HepG2 (cell line): Measurements from ENCODE around the gene GLOD5. TPM values are rescaled to one million over a fixed set of nuclear protein-coding genes. Genes with fewer than 3 reads are reported as not detected.

Experiments
- ATAC-seq: fragments of 200-7000 bp; cut with Tn5 transposase; 3 replicates; pipeline ENCODE4 v1.9.1; 2020; ENCODE audit warnings: mild to moderate bottlenecking, moderate library complexity
- Bru-seq: library from RNA; stranded (reverse); fragments of 400-500 nt; gene quantifications from one replicate; lab custom pipeline; 2021; lab: Mats Ljungman, UMichigan
- BruChase-seq, 2 experiments: library from RNA; stranded (reverse); fragments of 400-500 nt; gene quantifications; one replicate each; lab custom pipeline; 2021; lab: Mats Ljungman, UMichigan
- BruUV-seq: library from RNA; stranded (reverse); fragments of 400-500 nt; replicated peaks from 2 replicates; lab custom pipeline; 2021; lab: Mats Ljungman, UMichigan
- CTCF ChIA-PET: fragments of 300-600 bp; formaldehyde crosslinking; extraction: SDS; loops from one replicate; lab custom pipeline; 2021; ENCODE audit warnings: low total read pairs, inconsistent platforms, low intra/inter-chr PET ratio; lab: Yijun Ruan, JAX
- POLR2A ChIA-PET: fragments of 350-600 bp; sonication (Branson Sonifier 250); formaldehyde crosslinking; loops from one replicate; lab custom pipeline; 2020; ENCODE audit warnings: antibody characterized with exemption, inconsistent platforms; lab: Yijun Ruan, JAX
- DNase-seq: peaks from one replicate; pipeline ENCODE4 v3.0.0-alpha.2; 2015; ENCODE audit warnings: low spot score
- FAIRE-seq: peaks from 3 replicates; lab custom pipeline; 2011; peaks lifted over from hg19 to GRCh38; lab: Jason Lieb, UNC
- H2AFZ ChIP-seq: one replicate; pipeline ENCODE4 v1.6.1; 2011; ENCODE audit warnings: low read length, inconsistent platforms
- H3K27ac ChIP-seq: fragments of 300-600 bp; 3 replicates; pipeline ENCODE4 v1.8.0; 2011; ENCODE audit warnings: mixed run types, mild to moderate bottlenecking, mixed read lengths, low read length, inconsistent platforms; ENCODE audit not compliant: insufficient read depth; ENCODE audit errors: extremely low read length
- H3K27me3 ChIP-seq, 2 experiments: fragments of 200-600 bp in 1 of 2; 2 replicates in 1 of 2; 3 replicates in 1 of 2; pipeline versions ENCODE4 v1.6.0 to v1.8.0; 2011; ENCODE audit warnings: low read length in 2 of 2, mild to moderate bottlenecking in 2 of 2, moderate library complexity in 2 of 2, inconsistent platforms in 1 of 2; ENCODE audit not compliant: insufficient read depth in 2 of 2, control insufficient read depth in 1 of 2
- H3K36me3 ChIP-seq, 2 experiments: fragments of 200-600 bp in 1 of 2; replicated peaks in 1 of 2; 2 replicates in 1 of 2; 3 replicates in 1 of 2; pipeline versions ENCODE4 v1.5.1 to v1.8.0; 2011; ENCODE audit warnings: low read length in 2 of 2, inconsistent platforms in 1 of 2; ENCODE audit not compliant: insufficient read depth in 2 of 2, control insufficient read depth in 1 of 2
- H3K4me1 ChIP-seq: 2 replicates; pipeline ENCODE4 v1.5.1; 2012; ENCODE audit warnings: low read length, inconsistent platforms; ENCODE audit not compliant: insufficient read depth
- H3K4me2 ChIP-seq: 2 replicates; pipeline ENCODE4 v1.6.0; 2011; ENCODE audit warnings: low read depth, low read length, inconsistent platforms
- H3K4me3 ChIP-seq, 3 experiments: fragments of 200-600 bp in 1 of 3; sonication (generic), shearing (Covaris generic) in 1 of 3; replicated peaks in 1 of 3; 2 replicates each; pipeline ENCODE4 v1.5.1; 2011 to 2016; ENCODE audit warnings: low read length in 3 of 3, inconsistent platforms in 2 of 3, low read depth in 2 of 3, mild to moderate bottlenecking in 2 of 3, control low read depth in 1 of 3, mixed read lengths in 1 of 3; ENCODE audit not compliant: insufficient read depth in 1 of 3
- H3K79me2 ChIP-seq: one replicate; pipeline ENCODE4 v1.6.1; 2011; ENCODE audit warnings: low read length, inconsistent platforms; ENCODE audit not compliant: insufficient read depth
- H3K9ac ChIP-seq: 2 replicates; pipeline ENCODE4 v1.6.0; 2011; ENCODE audit warnings: mild to moderate bottlenecking, low read depth, low read length, inconsistent platforms; ENCODE audit not compliant: insufficient read depth
- H3K9me3 ChIP-seq: 2 replicates; pipeline ENCODE4 v1.5.1; 2012; ENCODE audit warnings: mild to moderate bottlenecking, low read length
- H4K20me1 ChIP-seq: 2 replicates; pipeline ENCODE4 v1.6.0; 2011; ENCODE audit warnings: inconsistent platforms, mild to moderate bottlenecking, low read length, moderate library complexity; ENCODE audit not compliant: insufficient read depth
- DR1 ChIP-seq: sonication (generic); formaldehyde crosslinking; IDR thresholded peaks from 2 replicates; pipeline ENCODE4 v1.8.0; 2021; ENCODE audit warnings: mild to moderate bottlenecking, missing genetic modification reagents, inconsistent platforms
- JUNB ChIP-seq: sonication (generic); formaldehyde crosslinking; IDR thresholded peaks from 2 replicates; pipeline ENCODE4 v1.8.0; 2022; ENCODE audit warnings: missing genetic modification reagents, mild to moderate bottlenecking, borderline replicate concordance
- KDM2A ChIP-seq: sonication (generic); formaldehyde crosslinking; IDR thresholded peaks from 2 replicates; pipeline ENCODE4 v1.4.0; 2020; ENCODE audit warnings: low read depth, missing genetic modification reagents, borderline replicate concordance
- ZNF569 ChIP-seq: sonication (generic); formaldehyde crosslinking; IDR thresholded peaks from 2 replicates; pipeline ENCODE4 v1.5.0; 2020; ENCODE audit warnings: mild to moderate bottlenecking, missing genetic modification reagents, moderate library complexity, borderline replicate concordance
- ZNF768 ChIP-seq: sonication (generic); formaldehyde crosslinking; IDR thresholded peaks from 2 replicates; pipeline ENCODE4 v1.4.0; 2020; ENCODE audit warnings: missing genetic modification reagents
- WGBS: methylation state at CpG from one replicate; pipeline ENCODE4 v1.1.6; 2017; ENCODE audit warnings: low lambda C conversion rate; 5-methylcytosine and 5-hydroxymethylcytosine counted together
- in situ Hi-C: cut with HindIII; loops from 2 replicates; pipeline ENCODE4 v1.10.0; 2017; ENCODE audit warnings: low pct_unique_long_range_greater_than_20kb; ENCODE audit not compliant: extremely low pct_ligation_motif_present
- intact Hi-C: fragments of 100-400 bp; cut with micrococcal nuclease; formaldehyde crosslinking; loops from one replicate; pipeline ENCODE4 v1.10.0; 2022; ENCODE audit not compliant: unreplicated experiment
- long read RNA-seq, 2 experiments: library from RNA in 1 of 2; library from polyadenylated mRNA in 1 of 2; stranded (forward) in 1 of 2; unstranded in 1 of 2; transcript quantifications; one replicate each; pipeline ENCODE4 v2.0.0, GENCODE V29; 2019 to 2022
- polyA minus RNA-seq, 3 experiments: library from RNA; depleted of rRNA, polyadenylated mRNA; stranded (reverse); fragments of >200 nt; gene quantifications; 2 replicates each; pipeline ENCODE4 v1.2.3, GENCODE V29; 2011; ENCODE audit warnings: low replicate concordance in 1 of 3
- polyA plus RNA-seq, 8 experiments: library from polyadenylated mRNA; depleted of rRNA in 3 of 8; stranded (reverse) in 7 of 8; unstranded in 1 of 8; fragments of >200 nt; fragmentation: Illumina TruSeq in 4 of 8; extraction: Trizol in 4 of 8; gene quantifications; 2 replicates each; pipeline versions ENCODE4 v1.2.1 to v1.2.3, GENCODE V29; 2011 to 2016; ENCODE audit warnings: low read depth in 4 of 8, missing spikeins in 1 of 8, mixed read lengths in 1 of 8; ENCODE audit not compliant: insufficient read depth in 1 of 8
- total RNA-seq, 5 experiments: library from RNA; depleted of rRNA; stranded (reverse); fragments of >200 nt; fragmentation: Illumina TruSeq; extraction: Trizol; gene quantifications; 2 replicates each; pipeline ENCODE4 v1.2.3, GENCODE V29; 2016; ENCODE audit warnings: low read depth in 1 of 5
- TF ChIP-seq, protein P1 (sequence below): sonication (generic); formaldehyde crosslinking; IDR thresholded peaks from 2 replicates; pipeline ENCODE4 v1.5.1; 2020; ENCODE audit warnings: mild to moderate bottlenecking, missing genetic modification reagents, moderate library complexity
- TF ChIP-seq, protein P2 (sequence below): sonication (generic); formaldehyde crosslinking; IDR thresholded peaks from 2 replicates; pipeline ENCODE4 v1.5.0; 2020; ENCODE audit warnings: mild to moderate bottlenecking, missing genetic modification reagents, borderline replicate concordance

The GLOD5 gene
- 0.73 and 0.93 TPM in 2 replicates for total RNA-seq (2016; rRNA removed; fragmentation: Illumina TruSeq; extraction: Trizol)
- total RNA-seq (2016; cell fraction: cytosol; rRNA removed; fragmentation: Illumina TruSeq; extraction: Trizol; ENCODE audit: low read depth), result 0.61 and 0.97 TPM in 2 replicates
- total RNA-seq (2016; cell fraction: insoluble cytoplasmic fraction; rRNA removed; fragmentation: Illumina TruSeq; extraction: Trizol), result 0.71 and 1.2 TPM in 2 replicates
- 0.68 and 0.79 TPM in 2 replicates for total RNA-seq (2016; cell fraction: membrane; rRNA removed; fragmentation: Illumina TruSeq; extraction: Trizol)
- not detected in 2 replicates for total RNA-seq (2016; cell fraction: nucleus; rRNA removed; fragmentation: Illumina TruSeq; extraction: Trizol)
- 1.3 and 1.5 TPM in 2 replicates for polyA plus RNA-seq (2011; rRNA removed)
- polyA plus RNA-seq (2011; cell fraction: cytosol; rRNA removed), result 1.1 and 1.3 TPM in 2 replicates
- 0.50 TPM in 1 of 2 replicates, not detected in the other for polyA plus RNA-seq (2011; cell fraction: nucleus; rRNA removed)
- polyA plus RNA-seq (2012), result 0.79 and 1.2 TPM in 2 replicates
- polyA plus RNA-seq (2016; cell fraction: cytosol; fragmentation: Illumina TruSeq; extraction: Trizol; ENCODE audit: low read depth), result 0.68 and 1.3 TPM in 2 replicates
- polyA plus RNA-seq (2016; cell fraction: insoluble cytoplasmic fraction; fragmentation: Illumina TruSeq; extraction: Trizol; ENCODE audit: low read depth), result 1.7 and 2.6 TPM in 2 replicates
- polyA plus RNA-seq (2016; cell fraction: membrane; fragmentation: Illumina TruSeq; extraction: Trizol; ENCODE audit: low read depth), result 0.88 TPM in 2 replicates
- 1.2 TPM in 1 of 2 replicates, not detected in the other for polyA plus RNA-seq (2016; cell fraction: nucleus; fragmentation: Illumina TruSeq; extraction: Trizol; ENCODE audit: insufficient read depth, low read depth)
- 2.3 TPM in 1 of 2 replicates, not detected in the other for polyA minus RNA-seq (2011; rRNA and poly(A)+ RNA removed; ENCODE audit: low replicate concordance)
- not detected in 2 replicates for polyA minus RNA-seq (2011; cell fraction: cytosol; rRNA and poly(A)+ RNA removed)
- polyA minus RNA-seq (2011; cell fraction: nucleus; rRNA and poly(A)+ RNA removed), result not detected in 2 replicates
- percentile 24 among the genes with signal in this experiment for Bru-seq, nascent RNA
- percentile 21 among the genes with signal in this experiment for BruChase-seq, experiment 1, labeled RNA remaining after a 6-hour chase
- percentile 7 among the genes with signal in this experiment for BruChase-seq, experiment 2, labeled RNA remaining after a 2-hour chase
- long read RNA-seq, experiment 1, result 0 reads
- long read RNA-seq, experiment 2, partial matches to known transcripts, result 0 of 1 reads
- long read RNA-seq, experiment 2, other reads (novel, unspliced or antisense), result 1 of 1 reads

DNA sequence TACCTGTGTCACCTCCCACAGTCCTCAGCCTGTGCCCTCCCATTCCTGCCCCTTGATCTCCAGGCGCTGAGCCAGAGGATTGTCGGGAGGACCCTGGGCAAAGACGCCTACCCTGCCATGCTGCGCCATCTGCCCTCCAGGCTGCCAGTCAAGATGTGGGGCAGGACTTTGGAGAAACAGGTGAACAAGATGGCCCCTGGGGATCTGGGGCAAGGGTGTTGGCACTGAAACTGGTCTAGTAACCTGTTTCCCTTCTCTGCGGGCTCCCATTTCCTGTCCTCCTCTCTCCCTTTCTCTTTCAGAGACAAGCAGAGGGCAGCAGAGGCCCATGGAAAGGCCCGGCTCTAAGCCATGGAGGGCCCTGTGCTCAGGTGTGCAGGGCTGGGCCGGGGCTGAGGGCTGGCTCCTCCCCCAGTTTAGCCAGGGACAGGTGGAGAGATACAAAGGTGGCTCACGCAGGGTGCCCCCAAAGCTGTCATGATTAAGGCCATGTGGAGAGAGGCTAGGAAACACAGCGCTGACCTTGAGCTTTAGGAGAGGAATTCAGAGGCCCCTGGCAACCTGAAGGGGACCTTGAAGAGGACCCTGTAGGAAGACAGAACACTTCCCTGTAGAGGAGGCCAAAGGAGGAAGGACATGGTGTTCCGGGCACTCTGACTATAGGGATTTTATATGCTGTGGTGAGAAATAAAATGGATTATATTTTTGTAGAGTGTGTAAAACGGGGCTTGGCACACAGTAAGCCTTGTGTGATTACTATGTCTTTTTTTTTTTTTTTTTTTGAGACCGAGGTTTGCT lies at the start of gene GLOD5:
Gene GLOD5, plus strand, starts transcription at position 74 of the 798 bp plus-strand sequence. Its CDS starts 44 bp downstream, at position 118.
- in situ Hi-C loops (no loop called here), intact Hi-C loops (loop anchor here (5.0 to 10.0 kb wide), 2 partner anchors 153 to 185 kb away; partner anchors contain the start of genes PIM2 and SLC35A2)
- Histone ChIP-seq H3K27me3 (no peaks in the 10 kb centered on the region), H4K20me1 (no peaks in the 10 kb centered on the region), H3K9ac (peak within 1 kb of the TSS; percentile 54), H3K4me3 (peak within 1 kb of the TSS; percentile 35 to 62 (median 59); a peak in 4 of 6 replicates), H2AFZ (no peak within 1 kb of the TSS), H3K79me2 (no peaks in the 10 kb centered on the region), H3K36me3 (no peaks in the 10 kb centered on the region), H3K4me1 (peaks cover 7% of the 10 kb centered on the region; the same call in 1 of the 2 replicates), H3K27ac (no peak within 1 kb of the TSS), H3K4me2 (peak within 1 kb of the TSS; percentile 83), H3K9me3 (no peaks in the 10 kb centered on the region)
- FAIRE-seq (peak; percentile 76), ATAC-seq (peak; percentile 99), DNase-seq (peak; percentile 45)
- WGBS, result 11% methylated on average over 6 of the region's 12 CpGs
- no TSS peak for BruUV-seq
- POLR2A ChIA-PET, result interaction anchor here (1.0 kb wide), 1 partner anchor 25 kb away, joined by 3 read pairs; no protein-coding TSS in a partner anchor
- CTCF ChIA-PET, result interaction anchor here (1.4 kb wide), 1 partner anchor 155 kb away, joined by 5 read pairs; no protein-coding TSS in a partner anchor
- TF ChIP-seq DR1 (CRISPR knock-in tag) (peak; percentile 26; the same call in 1 of the 2 replicates), KDM2A (CRISPR knock-in tag) (0 out of 2 replicates have a peak, but pooled peaks have one; percentile 24), ZNF569 (CRISPR knock-in tag) (no peak), ZNF768 (CRISPR knock-in tag) (no peak), JUNB (CRISPR knock-in tag) (no peak)
- TF ChIP-seq, protein P1, sequence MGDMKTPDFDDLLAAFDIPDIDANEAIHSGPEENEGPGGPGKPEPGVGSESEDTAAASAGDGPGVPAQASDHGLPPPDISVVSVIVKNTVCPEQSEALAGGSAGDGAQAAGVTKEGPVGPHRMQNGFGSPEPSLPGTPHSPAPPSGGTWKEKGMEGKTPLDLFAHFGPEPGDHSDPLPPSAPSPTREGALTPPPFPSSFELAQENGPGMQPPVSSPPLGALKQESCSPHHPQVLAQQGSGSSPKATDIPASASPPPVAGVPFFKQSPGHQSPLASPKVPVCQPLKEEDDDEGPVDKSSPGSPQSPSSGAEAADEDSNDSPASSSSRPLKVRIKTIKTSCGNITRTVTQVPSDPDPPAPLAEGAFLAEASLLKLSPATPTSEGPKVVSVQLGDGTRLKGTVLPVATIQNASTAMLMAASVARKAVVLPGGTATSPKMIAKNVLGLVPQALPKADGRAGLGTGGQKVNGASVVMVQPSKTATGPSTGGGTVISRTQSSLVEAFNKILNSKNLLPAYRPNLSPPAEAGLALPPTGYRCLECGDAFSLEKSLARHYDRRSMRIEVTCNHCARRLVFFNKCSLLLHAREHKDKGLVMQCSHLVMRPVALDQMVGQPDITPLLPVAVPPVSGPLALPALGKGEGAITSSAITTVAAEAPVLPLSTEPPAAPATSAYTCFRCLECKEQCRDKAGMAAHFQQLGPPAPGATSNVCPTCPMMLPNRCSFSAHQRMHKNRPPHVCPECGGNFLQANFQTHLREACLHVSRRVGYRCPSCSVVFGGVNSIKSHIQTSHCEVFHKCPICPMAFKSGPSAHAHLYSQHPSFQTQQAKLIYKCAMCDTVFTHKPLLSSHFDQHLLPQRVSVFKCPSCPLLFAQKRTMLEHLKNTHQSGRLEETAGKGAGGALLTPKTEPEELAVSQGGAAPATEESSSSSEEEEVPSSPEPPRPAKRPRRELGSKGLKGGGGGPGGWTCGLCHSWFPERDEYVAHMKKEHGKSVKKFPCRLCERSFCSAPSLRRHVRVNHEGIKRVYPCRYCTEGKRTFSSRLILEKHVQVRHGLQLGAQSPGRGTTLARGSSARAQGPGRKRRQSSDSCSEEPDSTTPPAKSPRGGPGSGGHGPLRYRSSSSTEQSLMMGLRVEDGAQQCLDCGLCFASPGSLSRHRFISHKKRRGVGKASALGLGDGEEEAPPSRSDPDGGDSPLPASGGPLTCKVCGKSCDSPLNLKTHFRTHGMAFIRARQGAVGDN, result peak; percentile 61
- TF ChIP-seq, protein P2, sequence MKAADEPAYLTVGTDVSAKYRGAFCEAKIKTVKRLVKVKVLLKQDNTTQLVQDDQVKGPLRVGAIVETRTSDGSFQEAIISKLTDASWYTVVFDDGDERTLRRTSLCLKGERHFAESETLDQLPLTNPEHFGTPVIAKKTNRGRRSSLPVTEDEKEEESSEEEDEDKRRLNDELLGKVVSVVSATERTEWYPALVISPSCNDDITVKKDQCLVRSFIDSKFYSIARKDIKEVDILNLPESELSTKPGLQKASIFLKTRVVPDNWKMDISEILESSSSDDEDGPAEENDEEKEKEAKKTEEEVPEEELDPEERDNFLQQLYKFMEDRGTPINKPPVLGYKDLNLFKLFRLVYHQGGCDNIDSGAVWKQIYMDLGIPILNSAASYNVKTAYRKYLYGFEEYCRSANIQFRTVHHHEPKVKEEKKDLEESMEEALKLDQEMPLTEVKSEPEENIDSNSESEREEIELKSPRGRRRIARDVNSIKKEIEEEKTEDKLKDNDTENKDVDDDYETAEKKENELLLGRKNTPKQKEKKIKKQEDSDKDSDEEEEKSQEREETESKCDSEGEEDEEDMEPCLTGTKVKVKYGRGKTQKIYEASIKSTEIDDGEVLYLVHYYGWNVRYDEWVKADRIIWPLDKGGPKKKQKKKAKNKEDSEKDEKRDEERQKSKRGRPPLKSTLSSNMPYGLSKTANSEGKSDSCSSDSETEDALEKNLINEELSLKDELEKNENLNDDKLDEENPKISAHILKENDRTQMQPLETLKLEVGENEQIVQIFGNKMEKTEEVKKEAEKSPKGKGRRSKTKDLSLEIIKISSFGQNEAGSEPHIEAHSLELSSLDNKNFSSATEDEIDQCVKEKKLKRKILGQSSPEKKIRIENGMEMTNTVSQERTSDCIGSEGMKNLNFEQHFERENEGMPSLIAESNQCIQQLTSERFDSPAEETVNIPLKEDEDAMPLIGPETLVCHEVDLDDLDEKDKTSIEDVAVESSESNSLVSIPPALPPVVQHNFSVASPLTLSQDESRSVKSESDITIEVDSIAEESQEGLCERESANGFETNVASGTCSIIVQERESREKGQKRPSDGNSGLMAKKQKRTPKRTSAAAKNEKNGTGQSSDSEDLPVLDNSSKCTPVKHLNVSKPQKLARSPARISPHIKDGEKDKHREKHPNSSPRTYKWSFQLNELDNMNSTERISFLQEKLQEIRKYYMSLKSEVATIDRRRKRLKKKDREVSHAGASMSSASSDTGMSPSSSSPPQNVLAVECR (CRISPR knock-in tag), result peak; percentile 24; the same call in 1 of the 2 replicates
